ENCODE measurements around the gene COPZ2. TPM values are rescaled to one million over a fixed set of nuclear protein-coding genes. Genes with fewer than 3 reads are reported as not detected.
A peak's percentile ranks its signal among the peaks of the same experiment; 100 is the strongest.

The COPZ2 gene
- total RNA-seq, 1 donor = 121 TPM

- Histone ChIP-seq H3K4me1 (ENCODE audit: insufficient read depth, low read length) (peaks cover 62% of the 10 kb centered on the region), H3K27ac (ENCODE audit: low read depth, low read length) (peak overlapping the region; percentile 96)
Measured at GRCh38 chr17:48053758-48054237, 16.2 kb upstream of the COPZ2 start.

GRCh38 chr17:48052956-48053757 lies 15.6 kb upstream of the COPZ2 start:
- peaks cover 54% of the 10 kb centered on the region for H4K20me1 ChIP-seq (ENCODE audit: insufficient read depth, low read length)
- peak overlapping the region; percentile 100 for H3K4me2 ChIP-seq (ENCODE audit: insufficient read depth, low read length)
- DNase-seq (ENCODE audit: insufficient read length, low spot score, missing footprints) = peak; percentile 61
- peak overlapping the region; percentile 13 for H3K4me3 ChIP-seq (ENCODE audit: insufficient read depth, low read length)
- peak overlapping the region; percentile 96 for H3K27ac ChIP-seq (ENCODE audit: low read depth, low read length)
- H3K79me2 ChIP-seq (ENCODE audit: insufficient read depth, low read length) = peaks cover 81% of the 10 kb centered on the region
- H2AFZ ChIP-seq (ENCODE audit: low read length) = no peak overlapping the region
- TF ChIP-seq, protein P1, sequence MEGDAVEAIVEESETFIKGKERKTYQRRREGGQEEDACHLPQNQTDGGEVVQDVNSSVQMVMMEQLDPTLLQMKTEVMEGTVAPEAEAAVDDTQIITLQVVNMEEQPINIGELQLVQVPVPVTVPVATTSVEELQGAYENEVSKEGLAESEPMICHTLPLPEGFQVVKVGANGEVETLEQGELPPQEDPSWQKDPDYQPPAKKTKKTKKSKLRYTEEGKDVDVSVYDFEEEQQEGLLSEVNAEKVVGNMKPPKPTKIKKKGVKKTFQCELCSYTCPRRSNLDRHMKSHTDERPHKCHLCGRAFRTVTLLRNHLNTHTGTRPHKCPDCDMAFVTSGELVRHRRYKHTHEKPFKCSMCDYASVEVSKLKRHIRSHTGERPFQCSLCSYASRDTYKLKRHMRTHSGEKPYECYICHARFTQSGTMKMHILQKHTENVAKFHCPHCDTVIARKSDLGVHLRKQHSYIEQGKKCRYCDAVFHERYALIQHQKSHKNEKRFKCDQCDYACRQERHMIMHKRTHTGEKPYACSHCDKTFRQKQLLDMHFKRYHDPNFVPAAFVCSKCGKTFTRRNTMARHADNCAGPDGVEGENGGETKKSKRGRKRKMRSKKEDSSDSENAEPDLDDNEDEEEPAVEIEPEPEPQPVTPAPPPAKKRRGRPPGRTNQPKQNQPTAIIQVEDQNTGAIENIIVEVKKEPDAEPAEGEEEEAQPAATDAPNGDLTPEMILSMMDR (IDR thresholded peaks at IDR 0.05; ENCODE audit: extremely low read depth, low read depth, low read length) = no peak
- peaks cover 38% of the 10 kb centered on the region for H3K36me3 ChIP-seq (ENCODE audit: insufficient read depth, low read length)
- no peaks in the 10 kb centered on the region for H3K9me3 ChIP-seq (ENCODE audit: low read depth, low read length)
- peaks cover 62% of the 10 kb centered on the region for H3K4me1 ChIP-seq (ENCODE audit: insufficient read depth, low read length)
- no peaks in the 10 kb centered on the region for H3K27me3 ChIP-seq (ENCODE audit: insufficient read depth, low read length)

More at GRCh38 chr17:48053758-48054237, 16.2 kb upstream of the COPZ2 start:
- peaks cover 84% of the 10 kb centered on the region for H3K79me2 ChIP-seq (ENCODE audit: insufficient read depth, low read length)
- peak overlapping the region; percentile 21 for H3K4me3 ChIP-seq (ENCODE audit: insufficient read depth, low read length)
- no peaks in the 10 kb centered on the region for H3K9me3 ChIP-seq (ENCODE audit: low read depth, low read length)
- no peak for DNase-seq (ENCODE audit: insufficient read length, low spot score, missing footprints)
- no peaks in the 10 kb centered on the region for H3K27me3 ChIP-seq (ENCODE audit: insufficient read depth, low read length)
- peaks cover 45% of the 10 kb centered on the region for H3K36me3 ChIP-seq (ENCODE audit: insufficient read depth, low read length)
- peaks cover 54% of the 10 kb centered on the region for H4K20me1 ChIP-seq (ENCODE audit: insufficient read depth, low read length)
- H3K4me2 ChIP-seq (ENCODE audit: insufficient read depth, low read length) = peak overlapping the region; percentile 100
- H2AFZ ChIP-seq (ENCODE audit: low read length) = no peak overlapping the region
- TF ChIP-seq, protein P1 (IDR thresholded peaks at IDR 0.05; ENCODE audit: extremely low read depth, low read depth, low read length) = no peak

DNA sequence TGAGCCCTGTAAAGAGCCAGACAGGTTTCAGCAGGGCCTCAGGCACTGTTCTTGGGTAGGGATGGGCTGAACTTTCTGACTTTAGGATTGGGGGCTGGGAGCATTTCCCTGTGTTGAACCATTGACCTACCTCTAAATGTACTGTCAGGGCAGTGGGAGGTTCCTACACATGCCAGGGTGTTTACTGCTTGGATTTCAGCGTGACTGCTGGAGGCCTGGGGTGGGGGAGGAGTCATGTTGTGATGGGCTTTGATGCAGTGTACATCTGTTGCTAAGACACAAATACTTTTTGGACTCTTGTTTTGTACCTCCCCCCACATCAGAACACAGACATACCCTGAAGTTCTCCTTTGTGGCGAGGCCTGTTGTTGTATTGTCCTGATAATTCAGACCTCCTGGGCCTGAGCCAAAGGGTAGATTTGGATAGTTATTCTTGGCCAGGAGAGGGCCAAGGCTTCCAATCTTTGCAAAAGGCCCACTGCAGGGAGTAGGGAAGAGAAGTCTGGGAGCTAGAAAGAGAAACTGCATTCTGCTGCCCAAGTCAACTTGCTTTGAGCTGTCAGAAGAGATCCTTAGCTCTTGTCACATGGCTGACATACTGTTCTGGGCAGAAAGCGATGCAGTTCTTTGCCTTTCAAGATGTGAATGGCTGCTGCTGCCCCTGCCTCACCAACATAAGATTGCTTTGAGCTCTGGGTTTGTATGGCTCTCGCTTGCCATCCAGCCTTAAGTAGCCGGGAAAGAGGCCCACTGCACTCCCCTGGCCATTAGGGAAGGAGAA lies 14.3 kb upstream of the COPZ2 start:
- no peaks in the 10 kb centered on the region for H3K9me3 ChIP-seq (ENCODE audit: low read depth, low read length)
- peak overlapping the region; percentile 100 for H3K4me2 ChIP-seq (ENCODE audit: insufficient read depth, low read length)
- peaks cover 82% of the 10 kb centered on the region for H3K79me2 ChIP-seq (ENCODE audit: insufficient read depth, low read length)
- TF ChIP-seq, protein P1 (IDR thresholded peaks at IDR 0.05; ENCODE audit: extremely low read depth, low read depth, low read length) = peak; percentile 23
- peaks cover 65% of the 10 kb centered on the region for H3K4me1 ChIP-seq (ENCODE audit: insufficient read depth, low read length)
- no peaks in the 10 kb centered on the region for H3K27me3 ChIP-seq (ENCODE audit: insufficient read depth, low read length)
- no peak overlapping the region for H2AFZ ChIP-seq (ENCODE audit: low read length)
- peaks cover 26% of the 10 kb centered on the region for H3K36me3 ChIP-seq (ENCODE audit: insufficient read depth, low read length)
- H3K27ac ChIP-seq (ENCODE audit: low read depth, low read length) = peak overlapping the region; percentile 96
- H3K4me3 ChIP-seq (ENCODE audit: insufficient read depth, low read length) = peak overlapping the region; percentile 84
- DNase-seq (ENCODE audit: insufficient read length, low spot score, missing footprints) = peak; percentile 92
- H4K20me1 ChIP-seq (ENCODE audit: insufficient read depth, low read length) = peaks cover 54% of the 10 kb centered on the region

Measured in osteoblast (primary cell).